Measurements from ENCODE around the gene ST8SIA1.

The ST8SIA1 gene

GRCh38 chr12:22238211-22238610, 96.3 kb downstream of the ST8SIA1 start:
- DNase-seq (ENCODE audit: low read depth in 2 of 2) = no peak

GRCh38 chr12:22234561-22234960, 99.9 kb downstream of the ST8SIA1 start:
- DNase-seq (ENCODE audit: low read depth in 2 of 2) = no peak

GRCh38 chr12:22231836-22232235, 102.7 kb downstream of the ST8SIA1 start:
- DNase-seq (ENCODE audit: low read depth in 2 of 2) = no peak

GRCh38 chr12:22231078-22231477, 103.4 kb downstream of the ST8SIA1 start:
- DNase-seq (ENCODE audit: low read depth in 2 of 2) = no peak

- DNase-seq (ENCODE audit: low read depth in 2 of 2) = no peak
These were observed 104.2 kb downstream of the ST8SIA1 start for GRCh38 chr12:22230280-22230794.

- no peak for DNase-seq (ENCODE audit: low read depth in 2 of 2)
These were observed 104.7 kb downstream of the ST8SIA1 start for GRCh38 chr12:22229652-22230279.

GRCh38 chr12:22228022-22228875, 106.3 kb downstream of the ST8SIA1 start:
- no peak for DNase-seq (ENCODE audit: low read depth in 2 of 2)

GRCh38 chr12:22223356-22223755, 111.2 kb downstream of the ST8SIA1 start:
- no peak for DNase-seq (ENCODE audit: low read depth in 2 of 2)

GRCh38 chr12:22217556-22217955, 117.0 kb downstream of the ST8SIA1 start:
- DNase-seq (ENCODE audit: low read depth in 2 of 2) = no peak

GRCh38 chr12:22215467-22216253, 118.8 kb downstream of the ST8SIA1 start:
- no peak for DNase-seq (ENCODE audit: low read depth in 2 of 2)

GRCh38 chr12:22211128-22211527, 123.4 kb downstream of the ST8SIA1 start:
- DNase-seq (ENCODE audit: low read depth in 2 of 2) = no peak

- no peak for DNase-seq (ENCODE audit: low read depth in 2 of 2)
These were observed 125.1 kb downstream of the ST8SIA1 start for GRCh38 chr12:22209422-22209821.

- no peak for DNase-seq (ENCODE audit: low read depth in 2 of 2)
These were observed 128.3 kb downstream of the ST8SIA1 start for GRCh38 chr12:22206111-22206728.

GRCh38 chr12:22204391-22204790, 130.1 kb downstream of the ST8SIA1 start:
- DNase-seq (ENCODE audit: low read depth in 2 of 2) = no peak

GRCh38 chr12:22202847-22203246, 131.7 kb downstream of the ST8SIA1 start:
- DNase-seq (ENCODE audit: low read depth in 2 of 2) = no peak

- DNase-seq (ENCODE audit: low read depth in 2 of 2) = no peak
These were observed 133.4 kb downstream of the ST8SIA1 start for GRCh38 chr12:22201101-22201500.

GRCh38 chr12:22196236-22196635, 138.3 kb downstream of the ST8SIA1 start:
- no peak for DNase-seq (ENCODE audit: low read depth in 2 of 2)

- DNase-seq (ENCODE audit: low read depth in 2 of 2) = no peak
These were observed 143.5 kb downstream of the ST8SIA1 start for GRCh38 chr12:22190969-22191368.

GRCh38 chr12:22188431-22188830, 146.1 kb downstream of the ST8SIA1 start:
- no peak for DNase-seq (ENCODE audit: low read depth in 2 of 2)

- no peak for DNase-seq (ENCODE audit: low read depth in 2 of 2)
These were observed 153.8 kb downstream of the ST8SIA1 start for GRCh38 chr12:22180705-22181104.

- DNase-seq (ENCODE audit: low read depth in 2 of 2) = no peak
These were observed 161.3 kb downstream of the ST8SIA1 start for GRCh38 chr12:22173177-22173576.

GRCh38 chr12:22172501-22172900, 162.0 kb downstream of the ST8SIA1 start:
- no peak for DNase-seq (ENCODE audit: low read depth in 2 of 2)

Measured in stimulated activated CD8-positive, alpha-beta memory T cell treated with anti-CD3 and anti-CD28 coated beads, Interleukin-2, amount 100 ng/mL, for 1 hour (primary cell).